ENCODE results near the gene GPR35.

Gene GPR35

DNA sequence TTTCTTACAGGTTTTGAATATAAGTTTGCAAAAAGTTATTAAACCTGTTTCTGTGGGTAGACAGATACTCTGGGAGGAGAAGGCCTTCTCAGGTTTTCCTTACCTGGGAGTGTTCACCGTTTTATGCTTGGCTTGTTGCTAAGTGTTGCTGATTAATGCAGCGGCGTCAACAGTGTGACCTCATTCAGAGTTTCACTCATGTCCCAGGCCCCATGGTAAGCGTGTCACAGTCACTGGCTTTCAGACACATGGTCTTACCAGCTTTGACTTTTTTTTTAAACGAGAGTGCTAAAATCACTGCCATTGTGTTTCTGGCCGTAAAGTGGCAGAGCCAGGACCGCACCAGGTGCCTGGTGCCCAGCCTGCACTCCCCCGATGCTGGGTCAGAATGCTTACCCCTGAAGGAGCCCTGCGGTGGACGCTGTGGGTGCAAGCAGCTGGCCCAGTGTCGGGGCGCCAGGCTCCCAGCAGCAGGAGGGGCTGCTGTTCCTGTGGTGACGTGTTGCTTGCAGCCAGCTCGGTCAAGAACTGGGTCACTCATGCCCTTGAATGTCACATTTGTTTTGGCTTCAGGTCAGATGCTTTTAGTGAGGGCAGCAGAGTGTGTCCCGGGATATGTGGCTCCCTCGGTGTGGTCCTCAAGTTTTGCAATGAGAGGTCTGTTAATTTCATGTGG, 35.3 kb upstream of the GPR35 start:
- DNase-seq = no peak

DNA sequence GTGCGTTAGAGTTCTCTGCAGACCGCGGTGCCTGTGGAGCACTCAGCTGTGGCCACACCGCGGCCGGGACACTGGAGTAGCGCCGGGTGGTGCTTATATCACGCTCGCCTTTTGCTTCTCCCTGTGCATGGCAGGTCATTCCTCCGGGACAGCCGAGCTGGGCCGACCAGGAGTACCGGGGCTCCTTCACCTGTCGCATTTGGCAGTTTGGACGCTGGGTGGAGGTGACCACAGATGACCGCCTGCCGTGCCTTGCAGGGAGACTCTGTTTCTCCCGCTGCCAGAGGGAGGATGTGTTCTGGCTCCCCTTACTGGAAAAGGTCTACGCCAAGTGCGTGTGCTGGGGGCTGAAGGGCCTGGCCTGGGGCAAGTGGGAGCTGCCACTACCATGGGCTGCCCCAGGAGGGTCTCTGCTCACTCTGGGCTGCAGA, 34.6 kb upstream of the GPR35 start:
- DNase-seq = no peak

DNA sequence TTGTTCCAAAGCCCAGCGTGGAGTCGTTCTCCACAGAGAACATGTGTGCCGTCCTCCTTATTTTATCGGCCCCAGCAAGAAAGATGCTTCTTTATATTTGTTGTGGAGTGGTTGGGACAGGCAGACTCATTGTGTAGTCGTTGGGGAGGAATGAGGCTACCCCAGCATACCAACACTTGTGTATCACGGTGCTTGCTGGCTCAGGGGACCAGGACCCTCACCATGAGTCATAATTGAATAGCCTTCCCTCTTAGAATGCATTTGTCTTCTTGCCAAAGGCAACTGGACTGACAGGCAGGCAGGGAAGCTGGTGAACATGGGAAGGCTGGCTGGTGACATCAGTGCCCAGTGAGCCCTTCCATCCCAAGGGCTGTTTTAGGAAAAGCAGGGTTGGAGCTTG, 34.1 kb upstream of the GPR35 start:
- DNase-seq = no peak

DNA sequence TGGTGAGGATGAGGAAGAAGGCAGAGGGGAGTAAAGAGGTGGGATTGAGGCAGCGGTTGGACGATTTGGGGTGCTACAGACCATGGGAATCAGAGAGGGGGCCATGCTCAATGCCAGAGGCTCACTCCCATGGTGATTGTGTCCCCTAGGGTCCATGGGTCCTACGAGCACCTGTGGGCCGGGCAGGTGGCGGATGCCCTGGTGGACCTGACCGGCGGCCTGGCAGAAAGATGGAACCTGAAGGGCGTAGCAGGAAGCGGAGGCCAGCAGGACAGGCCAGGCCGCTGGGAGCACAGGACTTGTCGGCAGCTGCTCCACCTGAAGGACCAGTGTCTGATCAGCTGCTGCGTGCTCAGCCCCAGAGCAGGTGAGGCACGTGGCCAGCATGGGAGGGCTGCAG, 33.5 kb upstream of the GPR35 start:
- DNase-seq = no peak

DNA sequence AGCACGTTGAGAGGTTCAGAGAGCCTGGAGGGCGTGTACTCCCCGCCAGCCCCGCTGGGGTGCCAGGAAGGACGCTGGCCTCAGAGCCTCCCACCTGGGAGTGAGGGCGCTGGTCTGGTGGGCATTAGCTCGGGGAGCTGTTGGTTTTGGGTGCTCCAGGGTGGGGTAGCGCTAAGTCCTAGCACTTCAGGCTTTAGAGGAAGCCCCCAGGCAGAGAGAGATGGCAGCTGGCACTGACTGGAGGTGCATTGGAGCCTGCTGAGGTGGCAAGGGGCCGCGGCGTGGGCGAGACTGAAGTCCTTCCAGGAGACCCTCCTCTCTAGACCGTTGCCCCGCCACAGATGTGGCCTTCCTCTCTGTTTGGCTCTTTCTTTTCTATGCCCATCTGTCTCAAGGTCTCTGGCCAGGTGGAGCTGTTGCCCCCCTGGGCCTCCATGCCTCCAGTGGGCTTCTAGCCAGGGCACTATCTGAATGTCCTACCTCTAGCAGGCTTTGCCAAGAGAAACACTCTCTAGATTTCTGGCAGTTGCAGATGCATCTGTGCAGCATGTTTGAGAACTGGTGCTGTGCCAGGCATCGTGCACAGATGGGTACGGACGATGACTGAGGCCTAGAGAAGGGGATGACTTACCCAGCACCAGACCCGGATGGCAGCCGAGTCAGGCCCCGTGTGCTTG, 32.1 kb upstream of the GPR35 start:
- DNase-seq = no peak

DNA sequence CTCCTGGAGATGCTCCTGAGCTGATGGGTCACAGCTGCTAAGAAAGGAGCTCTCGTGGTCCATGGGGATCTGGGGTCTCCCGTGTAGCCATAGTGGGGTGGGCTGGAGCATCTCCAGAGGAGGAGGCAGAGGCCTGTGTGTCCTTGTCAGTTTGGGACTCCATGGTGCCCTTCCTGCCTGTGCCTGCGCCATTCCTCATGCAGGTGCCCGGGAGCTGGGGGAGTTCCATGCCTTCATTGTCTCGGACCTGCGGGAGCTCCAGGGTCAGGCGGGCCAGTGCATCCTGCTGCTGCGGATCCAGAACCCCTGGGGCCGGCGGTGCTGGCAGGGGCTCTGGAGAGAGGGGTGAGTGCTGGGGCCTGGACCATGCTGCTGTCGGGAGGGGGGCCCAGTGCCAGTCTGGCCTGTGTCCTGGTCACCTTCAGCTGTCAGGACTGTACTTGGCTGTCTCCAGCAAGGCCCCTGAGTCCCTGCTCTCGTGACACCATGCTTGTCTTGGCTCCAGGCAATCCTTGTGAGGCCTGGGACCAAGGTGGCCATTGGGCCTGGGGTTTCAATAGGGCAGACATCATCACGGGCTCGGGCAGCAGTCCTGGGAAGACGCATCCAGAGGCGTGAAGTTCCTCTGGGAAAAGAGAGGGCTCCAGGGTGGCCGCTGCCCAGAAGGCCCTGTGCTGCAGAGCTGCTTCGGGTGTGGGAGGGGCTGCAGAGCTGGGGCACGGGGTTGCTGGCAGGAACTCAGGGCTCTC, 31.4 kb upstream of the GPR35 start:
- DNase-seq = no peak

DNA sequence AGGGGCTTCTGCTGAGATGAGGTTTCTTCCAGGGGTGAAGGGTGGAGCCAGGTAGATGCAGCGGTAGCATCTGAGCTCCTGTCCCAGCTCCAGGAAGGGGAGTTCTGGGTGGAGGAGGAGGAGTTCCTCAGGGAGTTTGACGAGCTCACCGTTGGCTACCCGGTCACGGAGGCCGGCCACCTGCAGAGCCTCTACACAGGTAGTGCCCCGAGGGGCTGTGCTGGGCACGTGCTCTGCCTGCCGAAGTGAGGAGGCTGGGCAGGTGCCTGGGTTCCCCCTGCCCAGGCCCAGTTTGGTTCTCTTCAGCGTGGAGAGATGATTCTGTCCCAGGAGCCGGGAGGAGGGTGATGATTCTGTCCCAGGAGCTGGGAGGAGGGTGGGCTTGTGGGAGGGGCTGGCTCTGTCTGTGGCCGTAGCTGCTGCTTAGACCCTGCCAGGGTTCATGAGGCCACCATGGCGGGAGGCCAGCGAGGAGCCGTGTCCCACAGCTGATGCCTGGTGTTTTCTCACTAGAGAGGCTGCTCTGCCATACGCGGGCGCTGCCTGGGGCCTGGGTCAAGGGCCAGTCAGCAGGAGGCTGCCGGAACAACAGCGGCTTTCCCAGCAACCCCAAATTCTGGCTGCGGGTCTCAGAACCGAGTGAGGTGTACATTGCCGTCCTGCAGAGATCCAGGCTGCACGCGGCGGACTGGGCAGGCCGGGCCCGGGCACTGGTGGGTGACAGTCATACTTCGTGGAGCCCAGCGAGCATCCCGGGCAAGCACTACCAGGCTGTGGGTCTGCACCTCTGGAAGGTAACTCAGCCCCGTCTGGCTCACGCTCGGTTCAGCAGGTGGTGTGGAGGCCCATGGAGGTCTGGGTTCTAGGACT, 30.5 kb upstream of the GPR35 start:
- no peak for DNase-seq

DNA sequence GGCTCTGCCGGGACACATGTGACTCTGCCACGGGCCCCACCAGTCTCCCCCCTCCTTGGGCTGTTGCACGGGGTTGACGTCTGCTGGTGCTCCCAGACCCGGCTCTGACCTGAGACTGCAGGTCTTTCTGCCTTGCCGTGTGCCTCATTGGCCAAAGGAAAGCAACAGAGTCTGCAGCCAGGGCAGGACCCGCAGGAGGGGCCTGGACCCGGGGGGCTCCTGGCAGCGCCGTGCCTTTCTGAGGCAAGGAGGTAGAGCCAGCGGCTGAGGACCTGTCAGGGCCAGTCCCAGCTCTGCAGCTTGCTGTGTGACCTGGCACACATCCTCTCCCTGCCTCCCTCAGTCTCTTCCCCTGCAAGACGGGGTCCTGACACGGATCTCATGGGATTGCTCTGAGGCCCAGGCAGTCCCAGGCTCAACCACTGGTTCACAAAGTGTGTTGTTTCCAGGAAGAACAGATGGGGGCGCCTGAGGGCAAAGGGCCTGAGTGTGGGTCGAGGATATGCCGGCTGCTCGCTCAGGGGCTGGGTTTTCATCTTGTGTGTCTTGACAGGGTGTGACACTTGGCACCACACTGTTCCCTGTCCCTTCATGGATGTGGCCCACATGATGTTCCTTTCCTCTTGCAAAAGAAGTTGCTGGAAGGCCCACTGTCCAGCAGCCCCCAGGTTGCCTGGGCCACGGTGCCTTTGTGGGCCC, 29.8 kb upstream of the GPR35 start:
- no peak for DNase-seq

DNA sequence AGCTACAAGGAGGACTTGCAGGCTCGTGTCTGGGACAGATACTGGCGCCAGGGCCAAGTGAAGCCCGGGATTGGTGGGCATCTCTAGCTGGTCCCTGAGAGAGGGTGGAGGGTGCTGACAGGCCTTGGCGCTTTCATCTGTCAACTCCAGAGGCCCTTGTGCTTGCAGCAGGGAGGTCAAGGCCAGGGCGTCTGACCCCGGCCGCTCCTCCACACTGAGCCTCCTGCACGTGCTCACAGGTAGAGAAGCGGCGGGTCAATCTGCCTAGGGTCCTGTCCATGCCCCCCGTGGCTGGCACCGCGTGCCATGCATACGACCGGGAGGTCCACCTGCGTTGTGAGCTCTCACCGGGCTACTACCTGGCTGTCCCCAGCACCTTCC, 29.2 kb upstream of the GPR35 start:
- DNase-seq = no peak

DNA sequence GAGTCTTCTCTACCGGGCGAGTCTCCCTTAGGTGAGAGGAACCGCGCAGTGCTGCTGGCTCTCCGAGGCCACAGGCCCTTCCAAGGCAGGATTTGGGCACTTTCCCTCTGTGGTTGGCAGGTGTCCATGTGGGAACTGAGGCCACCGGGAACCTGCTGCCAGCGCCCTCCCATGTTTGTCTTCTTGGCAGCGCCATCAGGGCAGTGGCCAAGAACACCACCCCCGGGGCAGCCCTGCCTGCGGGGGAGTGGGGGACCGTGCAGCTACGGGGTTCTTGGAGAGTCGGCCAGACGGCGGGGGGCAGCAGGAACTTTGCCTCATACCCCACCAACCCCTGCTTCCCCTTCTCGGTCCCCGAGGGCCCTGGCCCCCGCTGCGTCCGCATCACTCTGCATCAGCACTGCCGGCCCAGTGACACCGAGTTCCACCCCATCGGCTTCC, 28.8 kb upstream of the GPR35 start:
- no peak for DNase-seq

DNA sequence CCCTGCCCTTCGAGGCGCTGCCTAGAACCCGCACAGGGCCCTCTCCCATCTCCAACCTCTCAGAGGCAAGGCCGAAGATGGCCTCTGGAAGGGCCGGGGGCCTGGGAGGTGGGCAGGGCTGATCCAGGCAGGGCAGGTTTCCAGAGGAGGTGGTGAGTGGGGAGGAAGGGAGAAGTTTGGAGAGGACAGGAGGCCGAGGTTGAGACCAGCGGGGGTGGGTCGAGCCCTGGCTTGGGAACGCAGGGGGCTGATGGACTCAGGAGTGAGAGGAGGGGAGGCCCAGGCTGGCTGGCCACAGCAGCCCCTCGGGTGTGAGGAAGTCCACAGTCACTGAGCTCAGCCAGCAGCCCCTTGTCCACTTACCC, 28.2 kb upstream of the GPR35 start:
- no peak for DNase-seq

DNA sequence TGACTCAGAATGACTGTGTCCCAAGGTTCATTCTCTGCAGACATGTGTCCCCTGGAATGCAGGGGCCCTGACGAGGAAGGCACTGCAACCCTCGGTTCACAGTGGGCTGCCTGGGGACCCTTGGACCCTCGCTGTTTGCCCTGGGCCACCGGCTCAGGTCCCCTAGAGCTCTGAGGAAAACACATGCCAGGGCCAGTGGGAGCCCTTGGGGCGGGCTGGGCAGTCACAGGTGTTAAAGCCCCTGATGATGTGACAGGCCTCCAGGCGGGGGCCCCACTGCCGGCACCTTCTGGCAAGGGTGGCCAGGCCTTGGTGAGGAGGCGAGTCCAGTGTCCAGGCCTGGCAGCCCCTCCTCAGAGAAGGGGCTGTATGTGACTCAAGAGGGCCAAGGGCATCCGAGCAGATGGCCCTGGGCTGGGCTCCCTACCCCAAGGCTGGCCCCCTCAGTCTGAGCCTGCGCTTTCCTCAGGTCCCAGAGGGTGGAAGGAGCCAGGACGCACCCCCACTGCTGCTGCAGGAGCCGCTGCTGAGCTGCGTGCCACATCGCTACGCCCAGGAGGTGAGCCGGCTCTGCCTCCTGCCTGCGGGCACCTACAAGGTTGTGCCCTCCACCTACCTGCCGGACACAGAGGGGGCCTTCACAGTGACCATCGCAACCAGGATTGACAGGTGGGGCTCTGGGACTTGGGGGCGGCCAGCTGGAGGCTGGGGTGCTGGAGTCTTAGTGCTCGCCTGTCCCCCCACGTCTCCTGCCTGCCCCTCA, 27.7 kb upstream of the GPR35 start:
- DNase-seq = no peak

DNA sequence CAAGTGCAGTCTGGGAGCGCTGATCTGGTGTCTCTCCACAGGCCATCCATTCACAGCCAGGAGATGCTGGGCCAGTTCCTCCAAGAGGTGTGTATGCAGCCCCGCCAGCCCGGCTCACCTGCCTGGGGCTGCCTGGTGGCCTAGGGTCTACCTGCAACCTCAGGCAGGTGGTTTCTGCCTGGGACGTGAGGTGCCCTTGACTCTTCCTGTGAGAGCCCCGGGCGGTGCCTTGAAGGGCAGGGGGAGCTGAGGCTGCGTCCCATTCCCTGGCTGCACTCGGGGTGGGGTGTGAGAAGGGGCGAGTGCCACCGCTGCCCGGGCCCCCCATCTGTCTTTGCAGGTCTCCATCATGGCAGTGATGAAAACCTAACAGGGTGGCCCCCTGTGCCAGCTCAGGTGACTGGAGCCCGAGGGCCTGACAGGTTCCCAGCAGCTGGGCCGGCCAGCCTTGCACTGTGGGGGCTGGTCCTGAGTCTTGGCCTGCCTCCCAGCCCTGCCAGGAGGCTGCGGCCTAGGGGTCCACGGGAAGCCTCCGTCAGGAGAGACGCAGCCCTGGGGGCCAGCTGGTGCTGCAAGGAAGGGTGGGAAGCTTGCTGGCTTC, 26.9 kb upstream of the GPR35 start:
- DNase-seq = no peak

DNA sequence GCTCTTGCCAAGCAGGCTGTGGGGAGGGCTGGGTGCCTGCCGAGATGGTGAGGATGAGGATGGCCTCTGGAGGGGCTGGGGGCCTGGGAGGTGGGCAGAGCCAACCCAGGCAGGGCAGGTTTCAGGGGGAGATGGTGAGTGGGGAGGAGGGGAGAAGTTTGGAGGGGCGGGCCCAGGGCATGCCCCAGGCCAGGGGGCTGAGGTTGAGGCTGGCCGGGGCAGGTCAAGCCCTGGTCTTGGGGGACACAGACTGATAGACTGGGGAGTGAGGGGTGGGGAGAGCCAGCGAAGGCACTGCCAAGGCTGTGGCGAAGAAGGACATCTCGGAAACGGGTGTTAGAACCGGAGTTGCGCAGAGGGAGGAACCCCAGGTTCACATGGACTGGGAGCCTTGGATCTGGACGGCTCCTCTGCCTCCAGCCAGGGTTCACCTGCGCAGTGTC, 26.1 kb upstream of the GPR35 start:
- no peak for DNase-seq

DNA sequence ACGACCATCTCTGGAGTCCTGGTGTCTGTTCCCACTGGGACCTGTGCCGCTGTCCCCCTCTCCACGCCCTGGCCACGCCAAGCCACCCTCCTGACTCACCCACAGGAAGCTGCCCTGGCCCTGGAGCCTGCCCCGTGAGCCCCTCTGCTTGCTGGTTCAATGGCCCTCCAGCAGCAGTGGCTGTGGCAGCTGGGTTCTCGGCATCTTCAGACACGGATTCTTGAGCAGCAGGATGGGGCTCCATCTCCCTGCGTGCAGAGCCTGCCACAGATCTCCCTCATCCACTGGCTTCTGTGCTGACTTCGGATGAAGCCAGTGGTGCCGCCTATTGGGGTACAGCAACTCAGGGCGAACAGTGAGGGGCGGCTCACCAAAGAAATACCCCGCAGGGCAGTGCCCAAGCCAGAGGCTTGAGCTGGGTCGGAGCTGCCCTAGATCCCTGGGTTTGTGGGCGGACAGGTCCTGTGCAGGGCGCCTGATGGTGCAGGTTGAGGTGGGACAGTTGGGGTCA, 24.8 kb upstream of the GPR35 start:
- DNase-seq = no peak

DNA sequence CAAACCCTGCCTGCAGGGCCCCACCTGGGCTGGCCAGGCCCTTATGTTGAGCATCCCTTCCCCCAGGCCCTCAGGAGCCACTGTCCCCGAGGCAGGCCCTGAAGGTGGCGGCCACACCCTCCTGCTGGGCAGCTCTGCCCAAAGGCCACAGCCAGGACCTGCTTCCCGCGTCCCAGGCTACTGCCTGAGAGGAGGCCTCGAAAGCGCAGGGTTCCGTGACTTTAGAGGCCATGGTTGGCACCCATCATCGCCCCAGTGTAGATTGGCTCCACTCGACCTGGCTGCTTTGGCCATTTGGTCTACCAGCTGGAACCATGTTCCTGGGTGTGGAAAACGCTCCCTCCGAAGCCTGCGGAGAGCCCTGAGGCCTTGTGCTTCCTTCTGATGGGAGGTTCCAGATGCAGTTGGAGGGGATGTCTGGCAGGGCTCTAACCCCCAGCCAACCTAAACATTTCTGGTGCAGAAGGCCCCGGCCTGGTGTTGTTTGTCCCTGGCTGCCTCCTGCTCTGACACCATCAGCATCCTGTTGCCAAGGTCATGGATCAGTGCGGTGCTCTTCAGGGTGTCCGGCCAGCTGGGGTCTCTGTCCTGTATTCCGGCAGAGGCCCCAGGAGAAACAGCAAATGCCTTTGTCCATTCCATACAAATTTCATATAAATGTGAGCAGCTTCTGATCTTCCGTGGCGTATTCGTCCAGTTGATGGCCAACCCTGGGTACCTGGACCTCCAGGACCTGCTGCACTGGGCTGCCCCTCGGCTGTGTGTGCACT, 24.0 kb upstream of the GPR35 start:
- no peak for DNase-seq

DNA sequence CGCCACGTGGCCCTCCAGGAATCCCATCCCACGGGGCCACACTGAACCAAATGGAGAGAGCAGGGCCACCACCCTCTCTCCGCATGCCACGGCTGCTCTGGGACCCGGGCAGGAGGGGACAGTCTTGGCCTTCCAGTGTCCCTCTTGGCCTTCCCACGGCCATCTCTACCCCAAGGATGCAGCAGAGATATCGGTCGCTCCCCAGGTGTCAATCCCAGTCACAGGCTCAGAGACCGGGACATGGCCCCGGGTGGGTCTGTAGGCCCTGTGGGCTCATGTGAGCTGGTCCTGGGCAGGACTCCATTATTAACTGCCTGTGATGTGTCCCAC, 23.5 kb upstream of the GPR35 start:
- no peak for DNase-seq

DNA sequence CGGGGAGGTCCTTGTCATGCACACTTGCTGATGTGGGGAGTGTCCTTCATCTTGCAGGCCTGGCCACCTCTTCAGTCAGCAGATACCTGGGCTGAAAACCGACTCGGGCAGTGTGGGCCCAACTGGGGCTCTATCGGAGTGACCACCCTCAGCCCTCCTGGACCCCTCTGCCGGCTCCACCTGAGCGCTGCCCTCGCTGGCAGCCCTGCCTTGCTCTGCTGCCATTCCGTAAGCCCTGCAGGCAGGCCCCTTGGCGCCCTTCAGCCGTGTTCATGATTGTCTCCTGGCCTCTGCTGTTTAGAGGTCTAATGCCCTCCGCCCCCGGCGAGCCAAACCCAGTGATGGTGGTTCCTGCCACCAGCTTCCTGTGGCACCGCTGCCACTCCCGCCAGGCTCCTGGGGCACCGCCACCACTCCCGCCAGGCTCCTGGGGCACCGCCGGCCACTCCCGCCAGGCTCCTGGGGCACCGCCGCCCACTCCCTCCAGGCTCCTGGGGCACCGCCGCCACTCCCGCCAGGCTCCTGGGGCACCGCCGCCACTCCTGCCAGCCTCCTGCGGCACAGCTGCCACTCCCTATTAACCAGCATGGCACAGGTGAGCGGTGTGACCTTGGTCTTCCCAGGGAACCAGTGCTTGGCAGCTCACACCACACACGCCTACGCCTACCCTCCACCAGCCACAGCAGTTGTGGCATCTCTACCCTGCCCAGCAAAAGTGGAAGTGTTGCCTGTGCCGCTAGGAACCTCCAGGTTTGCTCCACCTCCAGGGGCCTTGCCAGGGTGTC, 22.8 kb upstream of the GPR35 start:
- DNase-seq = no peak

DNA sequence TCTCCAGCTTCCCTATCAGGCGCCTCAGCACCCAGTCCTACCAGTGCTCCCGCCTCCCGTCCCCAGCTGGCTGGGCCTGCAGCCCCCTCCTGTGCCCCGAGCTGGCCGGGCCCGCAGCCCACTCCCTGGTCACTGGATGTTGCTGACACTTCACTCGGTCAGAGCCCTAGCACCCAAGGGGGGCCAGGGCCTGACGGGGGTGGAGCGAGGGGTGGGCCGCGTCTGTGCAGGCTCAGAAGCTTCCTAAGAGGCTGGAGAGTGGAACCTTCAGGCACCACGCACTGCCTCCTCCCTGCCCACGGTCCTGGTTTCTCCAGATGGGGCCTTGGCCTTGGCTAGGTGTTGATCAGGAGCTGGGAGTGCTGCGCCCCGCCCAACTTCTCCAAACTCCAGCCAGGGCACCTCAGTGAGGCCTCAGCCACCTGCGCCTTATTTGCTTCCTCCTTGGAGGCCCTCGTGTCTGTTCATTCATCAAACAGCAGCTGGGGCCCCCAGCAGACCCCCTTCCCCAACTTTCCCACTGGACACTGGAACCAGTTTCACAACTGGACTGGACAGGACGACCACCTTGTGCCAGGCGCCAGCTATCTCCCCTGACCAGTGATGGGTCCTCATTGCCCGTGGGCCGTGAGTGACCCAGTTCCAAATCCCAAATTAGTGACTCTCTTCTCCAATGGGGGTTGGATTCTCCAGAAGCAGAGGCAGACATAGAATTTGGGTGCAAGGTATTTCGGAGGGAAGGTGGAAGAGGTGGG, 22.0 kb upstream of the GPR35 start:
- DNase-seq = no peak
